Activated T-helper 1 cell treated with anti-CD3 and anti-CD28 coated beads, Interleukin-2, amount 50 U/mL, for 16 hours (primary cell): ENCODE results near the gene IFRD2.
A peak's percentile ranks its signal among the peaks of the same experiment; 100 is the strongest.

Experiments
- DNase-seq, 2 donors: peaks; one replicate each; pipeline ENCODE4 v3.0.0-alpha.2; 2020; ENCODE audit warnings: low read depth in 1 of 2, low spot score in 1 of 2

Gene IFRD2

DNA sequence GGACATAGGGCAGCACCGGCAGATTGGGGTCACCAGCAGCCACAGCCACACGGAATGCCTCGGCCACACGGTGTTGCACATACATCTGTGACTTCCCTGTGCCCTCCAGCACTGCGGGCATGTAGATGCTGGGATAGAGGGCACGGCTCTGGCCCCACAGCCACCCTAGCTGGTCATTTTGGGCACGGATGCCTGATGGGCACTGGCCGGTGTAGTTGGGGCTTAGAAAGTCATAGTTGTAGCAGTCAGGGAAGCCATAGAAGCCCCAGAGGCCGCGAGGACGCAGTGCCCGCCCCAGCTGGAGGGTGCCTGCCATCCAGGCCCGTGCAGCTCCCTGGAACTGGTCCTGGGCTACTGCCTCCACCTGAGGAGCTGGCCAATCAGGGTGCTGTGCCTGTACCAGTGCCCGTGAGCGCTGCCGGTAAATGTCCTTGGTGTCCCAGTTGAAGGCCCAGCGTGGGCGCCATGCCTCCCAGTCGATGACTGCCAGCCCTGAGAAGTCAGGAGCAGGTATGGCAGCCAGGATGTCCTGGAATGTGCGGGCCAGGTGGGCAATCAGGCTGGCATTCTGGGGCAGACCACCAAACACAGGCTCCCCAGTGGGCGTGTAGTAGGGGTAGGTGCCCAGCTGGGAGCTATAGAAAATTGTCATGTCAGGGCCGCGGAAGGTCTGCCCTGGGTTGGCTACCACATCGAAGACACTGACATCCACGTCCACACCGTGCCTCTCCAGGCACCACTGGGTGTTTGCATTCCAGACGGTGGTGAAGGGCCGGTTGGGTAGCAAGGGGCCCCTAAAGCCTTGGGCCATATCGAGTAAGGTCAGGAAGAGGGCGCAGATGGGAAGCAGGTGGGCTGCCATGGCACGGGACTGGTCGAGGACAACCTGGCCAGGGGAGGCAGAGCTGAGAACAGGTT lies 10.1 kb upstream of the IFRD2 start:
- DNase-seq = no peak

DNA sequence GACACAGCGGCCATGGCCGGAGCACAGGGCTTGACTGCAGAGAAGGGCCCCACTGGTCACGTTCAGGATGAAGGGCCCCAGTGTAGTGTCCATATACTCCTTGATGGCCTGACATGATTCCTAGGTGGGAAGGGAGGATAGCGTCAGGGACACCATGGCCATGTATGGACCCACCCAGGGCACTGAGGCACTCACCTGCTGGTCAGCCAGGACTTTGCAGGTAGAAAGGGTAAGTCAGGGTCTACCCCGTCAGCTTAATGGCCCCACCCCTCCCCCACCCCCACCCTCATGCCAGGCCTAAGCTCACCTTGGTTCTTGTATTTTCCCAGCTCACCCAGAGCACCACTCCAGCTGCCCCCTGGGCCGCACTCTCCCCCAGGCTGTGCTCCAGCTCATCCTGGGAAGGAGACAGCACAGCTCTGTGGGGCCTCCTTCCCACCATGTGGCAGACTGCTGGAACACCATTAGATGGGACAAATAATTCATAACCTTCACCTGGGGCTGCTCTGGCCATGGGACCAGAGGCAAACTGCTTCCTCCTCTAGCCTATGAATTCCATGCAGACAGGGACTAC lies 8.5 kb upstream of the IFRD2 start:
- no peak for DNase-seq

GRCh38 chr3:50299929-50300680 lies 7.9 kb upstream of the IFRD2 start:
- no peak for DNase-seq

DNA sequence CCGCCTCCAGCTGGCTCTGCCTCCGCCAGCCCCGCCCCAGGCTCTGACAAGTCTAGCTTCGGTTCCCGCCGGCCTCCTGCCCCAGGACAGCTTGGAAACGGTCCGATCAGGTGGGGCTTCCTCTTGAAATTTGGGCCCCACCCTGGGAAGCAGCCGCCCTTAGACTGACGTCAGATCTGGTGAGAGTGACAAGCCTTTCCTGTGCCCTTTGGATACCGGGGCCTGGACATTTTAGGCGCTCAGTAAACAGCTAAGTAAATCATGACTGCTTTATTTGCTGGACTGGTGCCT lies 7.4 kb upstream of the IFRD2 start:
- DNase-seq = no peak

GRCh38 chr3:50298836-50299637 lies 6.8 kb upstream of the IFRD2 start, which contains the start of the genes HYAL3 and NAA80:
TSS of gene HYAL3 (minus strand) at chr3:50299405. CDS start at chr3:50295602, 3,803 bp downstream.
TSS of gene NAA80 (minus strand) at chr3:50299405. CDS start at chr3:50297463, 1,942 bp downstream.
- DNase-seq = peak; percentile 97 to 98

- DNase-seq = no peak
Observed at GRCh38 chr3:50297896-50298725, 5.9 kb upstream of the IFRD2 start.

GRCh38 chr3:50297384-50297775 lies 5.2 kb upstream of the IFRD2 start:
- no peak for DNase-seq

DNA sequence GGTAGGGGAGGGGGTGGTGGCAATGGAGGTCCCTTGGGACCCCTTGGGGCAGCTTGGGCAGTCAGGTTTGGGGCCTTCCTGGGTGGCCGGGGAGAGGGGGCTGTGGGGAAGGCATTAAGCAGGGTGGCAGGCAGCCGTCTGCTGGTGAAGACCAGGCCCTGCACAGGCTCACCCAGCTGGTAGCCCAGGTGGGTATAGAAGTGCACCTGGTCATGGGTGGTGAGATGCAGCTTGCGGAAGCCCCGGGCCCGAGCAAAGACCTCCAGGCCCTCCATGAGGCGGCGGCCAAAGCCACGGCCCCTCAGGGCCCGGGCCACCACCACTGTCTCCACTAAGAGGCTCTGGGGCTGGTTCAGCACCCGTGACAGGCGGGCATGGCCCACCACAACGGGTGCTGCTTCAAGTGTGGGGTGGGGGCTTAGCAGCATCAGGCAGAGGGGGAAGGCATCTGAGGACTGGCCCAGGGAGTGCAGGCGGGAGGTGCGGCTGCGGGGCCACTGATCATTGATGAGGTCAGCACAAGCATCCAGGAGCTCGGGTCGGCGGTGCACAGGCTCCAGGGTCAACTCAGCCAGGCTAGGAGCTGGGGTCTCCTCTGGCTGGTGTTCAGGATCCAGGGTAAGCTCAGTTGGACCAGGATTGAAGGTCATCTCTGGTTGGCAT lies 4.6 kb upstream of the IFRD2 start:
- no peak for DNase-seq

DNA sequence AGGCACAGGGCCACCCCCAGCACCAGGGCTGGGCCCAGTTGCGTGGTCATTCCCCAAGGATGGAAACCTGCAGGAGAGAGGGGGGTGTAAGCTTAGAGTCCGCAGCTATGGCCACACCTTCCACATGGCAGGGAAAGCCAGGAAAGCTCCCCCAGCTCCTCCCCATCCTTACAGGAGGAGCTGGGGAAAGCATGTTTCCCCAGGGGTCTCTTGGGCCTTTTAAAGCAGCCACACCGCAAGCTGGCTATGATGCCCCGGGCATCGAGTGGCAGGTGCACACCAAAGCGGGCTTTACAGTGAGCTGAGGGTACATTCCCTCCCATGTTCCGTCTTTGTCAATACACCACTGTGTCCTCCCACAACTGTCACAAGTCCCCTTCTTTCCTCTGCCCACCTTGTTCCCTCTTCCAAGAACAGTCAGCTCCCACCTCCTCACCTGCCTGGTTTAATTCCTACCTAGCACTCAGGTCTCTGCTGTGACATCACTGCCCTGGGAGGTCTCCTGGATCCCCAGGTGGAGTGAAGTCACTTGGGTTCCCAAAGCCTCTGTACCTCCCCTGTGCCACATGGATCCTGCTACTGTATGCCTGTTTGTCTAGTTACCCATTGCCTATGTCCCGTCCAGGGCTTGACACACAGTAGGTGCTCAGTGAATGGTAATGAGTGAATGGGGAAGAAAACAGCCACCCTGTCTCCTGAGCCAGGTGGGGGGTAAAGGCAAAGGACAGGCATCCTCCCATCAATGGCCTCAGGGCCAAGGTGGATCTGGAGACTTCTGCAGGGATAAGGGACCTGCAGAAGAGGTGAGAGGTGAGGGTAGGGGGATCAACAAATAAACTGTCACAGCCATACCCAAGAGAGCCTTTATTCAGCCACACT lies 3.6 kb upstream of the IFRD2 start:
- DNase-seq = no peak

DNA sequence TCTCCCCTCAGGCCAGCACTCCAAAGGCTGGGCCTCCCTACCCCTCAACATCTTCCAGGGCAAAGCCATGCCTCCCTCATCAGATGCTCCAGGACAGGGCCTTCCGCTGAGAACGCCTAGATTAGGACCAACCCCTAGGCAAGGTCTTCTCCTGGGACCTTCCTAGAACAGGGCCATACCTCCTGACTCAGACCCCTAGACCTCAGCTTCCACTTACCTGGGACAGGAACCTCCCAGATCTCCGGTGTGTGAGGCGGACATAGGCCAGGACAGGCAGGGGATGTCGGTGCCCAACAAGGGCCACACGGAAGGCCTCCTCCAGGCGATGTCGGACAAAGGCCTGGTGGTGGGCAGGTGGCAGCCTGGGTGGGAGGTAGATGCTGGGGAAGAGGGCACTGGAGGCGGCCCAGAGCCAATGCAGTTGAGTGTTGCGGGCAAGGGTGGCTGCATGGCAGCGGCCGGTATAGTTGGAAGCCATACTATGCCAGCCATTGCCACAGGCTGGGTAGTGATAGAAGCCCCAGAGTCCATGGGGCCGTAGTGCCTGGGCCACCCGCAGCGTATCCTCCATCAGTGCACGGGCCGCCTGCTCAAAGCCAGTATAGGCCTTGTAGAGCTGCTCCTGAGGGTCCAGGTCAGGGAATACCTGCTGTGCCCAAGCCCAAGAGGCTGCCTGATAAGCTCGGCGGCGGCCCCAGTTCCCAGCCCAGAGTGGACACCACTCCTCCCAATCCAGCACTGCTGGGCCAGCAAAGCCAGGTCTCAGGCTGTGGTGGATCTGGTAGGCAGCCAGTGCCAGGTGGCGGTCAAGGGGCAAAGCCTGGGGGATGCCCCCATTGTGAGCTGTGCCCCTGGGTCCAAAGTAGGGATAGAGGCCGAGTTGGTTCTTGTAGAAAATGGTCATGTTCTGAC lies 2.5 kb upstream of the IFRD2 start:
- no peak for DNase-seq

GRCh38 chr3:50294089-50294488 lies 1.9 kb upstream of the IFRD2 start:
- no peak for DNase-seq

GRCh38 chr3:50293079-50293801 lies 1.0 kb upstream of the IFRD2 start:
- DNase-seq = no peak

- DNase-seq = no peak
Observed at GRCh38 chr3:50290161-50290641, 2.0 kb downstream of the IFRD2 start.

DNA sequence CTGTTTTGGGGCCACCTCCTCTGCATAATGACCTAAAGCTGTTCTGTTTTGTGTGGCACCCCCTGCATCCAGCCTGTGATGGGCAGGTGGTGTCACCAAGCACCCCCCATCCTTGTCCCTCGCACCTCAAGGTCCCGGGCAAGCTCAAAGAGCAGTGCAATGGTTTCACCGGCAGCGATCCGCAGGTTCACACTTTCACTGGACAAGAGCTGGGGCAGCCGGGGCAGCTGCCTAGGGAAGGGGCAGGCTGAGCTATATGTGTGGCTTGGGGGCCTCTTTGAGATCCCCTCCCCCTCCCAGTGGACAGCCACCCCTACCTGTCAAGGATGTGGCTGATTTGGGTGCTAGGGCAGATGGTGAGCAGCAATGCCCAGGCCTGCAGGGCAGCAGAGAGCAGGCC lies 3.1 kb downstream of the IFRD2 start:
- no peak for DNase-seq

DNA sequence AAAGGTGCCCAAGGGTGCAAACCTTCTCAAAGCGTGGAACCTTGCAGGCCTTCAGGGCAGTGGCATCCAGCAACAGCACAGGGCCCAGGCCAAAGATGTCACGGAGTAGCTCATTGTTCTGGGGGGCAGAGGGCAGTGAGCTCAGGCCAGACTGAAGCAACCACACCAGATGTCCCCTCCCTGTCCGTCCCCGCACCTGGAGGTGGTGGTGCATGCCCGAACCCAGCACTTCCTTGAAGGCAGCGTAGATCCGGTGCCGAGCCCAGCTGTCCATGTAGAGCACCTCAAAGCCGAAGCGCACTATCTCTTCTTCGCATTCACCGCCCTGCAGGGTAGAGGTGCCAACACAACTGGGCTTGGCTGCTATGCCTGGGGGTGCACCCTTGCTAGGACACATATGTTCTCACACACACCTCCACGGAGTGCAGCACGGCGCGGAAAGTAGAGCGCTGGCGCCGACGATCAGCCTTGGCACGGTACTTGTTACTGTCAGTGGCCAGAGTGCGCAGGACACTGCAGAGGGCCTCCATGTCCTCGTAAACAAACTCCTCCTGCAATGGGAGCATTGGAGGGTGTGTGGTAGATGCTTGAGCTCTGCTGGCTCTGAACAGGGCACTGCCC lies 3.7 kb downstream of the IFRD2 start:
- no peak for DNase-seq

- DNase-seq = no peak
Observed at GRCh38 chr3:50287262-50287661, 5.0 kb downstream of the IFRD2 start.
